ENCODE results near the gene ADAMTS12.

- no peak for TF ChIP-seq CC2D1A (IDR thresholded peaks at IDR 0.05)
- no peak for TF ChIP-seq EP300 (IDR thresholded peaks at IDR 0.05; ENCODE audit: low read length)
- no peak for TF ChIP-seq DLX4 (CRISPR knock-in tag; IDR thresholded peaks at IDR 0.05)
- TF ChIP-seq ZBTB2 (IDR thresholded peaks at IDR 0.05) = no peak
- no peak for TF ChIP-seq REST (IDR thresholded peaks at IDR 0.05; ENCODE audit: borderline replicate concordance)
- no peak for TF ChIP-seq REST (CRISPR knock-in tag; IDR thresholded peaks at IDR 0.05; ENCODE audit: low read depth)
- no peak for TF ChIP-seq EZH2 (IDR thresholded peaks at IDR 0.05; ENCODE audit: borderline replicate concordance, low read depth, low read length)
- TF ChIP-seq GABPA (tag; conservative IDR thresholded peaks at IDR 0.05; ENCODE audit: low read depth) = no peak
- no peak for TF ChIP-seq COPS2 (conservative IDR thresholded peaks at IDR 0.05)
Observed at GRCh38 chr5:33831041-33831440, 60.7 kb downstream of the ADAMTS12 start.
